ENCODE results near the gene KYNU. TPM values are rescaled to one million over a fixed set of nuclear protein-coding genes. Genes with fewer than 3 reads are reported as not detected.

Gene KYNU
- total and polyA plus RNA-seq, 5 donors = 0.50 to 2.3 (median 2.0) TPM

- no peak for ATAC-seq
- H3K27me3 ChIP-seq (ENCODE audit: control insufficient read depth, insufficient read depth) = no peaks in the 10 kb centered on the region
- no peak overlapping the region for H3K4me3 ChIP-seq (ENCODE audit: low read length)
- intact Hi-C loops (cut with DNase I) = no loop called here
- no peaks in the 10 kb centered on the region for H3K9me3 ChIP-seq (ENCODE audit: control insufficient read depth, low read length)
- no peak overlapping the region for H3K27ac ChIP-seq (ENCODE audit: low read length)
- H3K4me1 ChIP-seq (ENCODE audit: control insufficient read depth, insufficient read depth, low read length) = no peaks in the 10 kb centered on the region
- DNase-seq = no peak
Measured at GRCh38 chr2:142918624-142919023, 41.2 kb downstream of the KYNU start.

- Histone ChIP-seq H3K27ac (ENCODE audit: low read length) (no peak overlapping the region), H3K27me3 (ENCODE audit: control insufficient read depth, insufficient read depth) (no peaks in the 10 kb centered on the region), H3K9me3 (ENCODE audit: control insufficient read depth, low read length) (no peaks in the 10 kb centered on the region), H3K4me3 (ENCODE audit: low read length) (no peak overlapping the region), H3K4me1 (ENCODE audit: control insufficient read depth, insufficient read depth, low read length) (no peaks in the 10 kb centered on the region)
- 84% methylated on average over 3 of the region's 3 CpGs for WGBS
- no peak for DNase-seq
- intact Hi-C loops (cut with DNase I) = no loop called here
- ATAC-seq = no peak
Measured at GRCh38 chr2:142920571-142920970, 43.1 kb downstream of the KYNU start.

- 89% methylated on average over 4 of the region's 4 CpGs for WGBS
- intact Hi-C loops (cut with DNase I) = no loop called here
- H3K4me1 ChIP-seq (ENCODE audit: control insufficient read depth, insufficient read depth, low read length) = no peaks in the 10 kb centered on the region
- H3K9me3 ChIP-seq (ENCODE audit: control insufficient read depth, low read length) = no peaks in the 10 kb centered on the region
- H3K27me3 ChIP-seq (ENCODE audit: control insufficient read depth, insufficient read depth) = no peaks in the 10 kb centered on the region
- ATAC-seq = no peak
- H3K4me3 ChIP-seq (ENCODE audit: low read length) = no peak overlapping the region
- no peak overlapping the region for H3K27ac ChIP-seq (ENCODE audit: low read length)
- no peak for DNase-seq
Measured at GRCh38 chr2:142926445-142926844, 49.0 kb downstream of the KYNU start.

GRCh38 chr2:142930835-142931398 lies 53.5 kb downstream of the KYNU start:
- intact Hi-C loops (cut with DNase I) = no loop called here
- DNase-seq = no peak
- H3K27me3 ChIP-seq (ENCODE audit: control insufficient read depth, insufficient read depth) = no peaks in the 10 kb centered on the region
- H3K4me3 ChIP-seq (ENCODE audit: low read length) = no peak overlapping the region
- H3K4me1 ChIP-seq (ENCODE audit: control insufficient read depth, insufficient read depth, low read length) = no peaks in the 10 kb centered on the region
- no peak for ATAC-seq
- WGBS = 94% methylated on average over 22 of the region's 22 CpGs
- H3K9me3 ChIP-seq (ENCODE audit: control insufficient read depth, low read length) = no peaks in the 10 kb centered on the region
- H3K27ac ChIP-seq (ENCODE audit: low read length) = no peak overlapping the region

GRCh38 chr2:142933916-142934315 lies 56.5 kb downstream of the KYNU start:
- Histone ChIP-seq H3K9me3 (ENCODE audit: control insufficient read depth, low read length) (no peaks in the 10 kb centered on the region), H3K4me3 (ENCODE audit: low read length) (no peak overlapping the region), H3K27me3 (ENCODE audit: control insufficient read depth, insufficient read depth) (no peaks in the 10 kb centered on the region), H3K4me1 (ENCODE audit: control insufficient read depth, insufficient read depth, low read length) (no peaks in the 10 kb centered on the region), H3K27ac (ENCODE audit: low read length) (no peak overlapping the region)
- 93% methylated on average over 5 of the region's 5 CpGs for WGBS
- DNase-seq (no peak), ATAC-seq (no peak)
- intact Hi-C loops (cut with DNase I) = no loop called here

GRCh38 chr2:142935563-142936089 lies 58.2 kb downstream of the KYNU start:
- Histone ChIP-seq H3K9me3 (ENCODE audit: control insufficient read depth, low read length) (no peaks in the 10 kb centered on the region), H3K27ac (ENCODE audit: low read length) (no peak overlapping the region), H3K27me3 (ENCODE audit: control insufficient read depth, insufficient read depth) (no peaks in the 10 kb centered on the region), H3K4me1 (ENCODE audit: control insufficient read depth, insufficient read depth, low read length) (no peaks in the 10 kb centered on the region), H3K4me3 (ENCODE audit: low read length) (no peak overlapping the region)
- intact Hi-C loops (cut with DNase I) = no loop called here
- ATAC-seq (no peak), DNase-seq (no peak)
- 88% methylated on average over 10 of the region's 10 CpGs for WGBS

GRCh38 chr2:142936629-142937028 lies 59.2 kb downstream of the KYNU start:
- H3K9me3 ChIP-seq (ENCODE audit: control insufficient read depth, low read length) = no peaks in the 10 kb centered on the region
- no peaks in the 10 kb centered on the region for H3K4me1 ChIP-seq (ENCODE audit: control insufficient read depth, insufficient read depth, low read length)
- H3K27me3 ChIP-seq (ENCODE audit: control insufficient read depth, insufficient read depth) = no peaks in the 10 kb centered on the region
- no peak overlapping the region for H3K27ac ChIP-seq (ENCODE audit: low read length)
- no peak overlapping the region for H3K4me3 ChIP-seq (ENCODE audit: low read length)
- 94% methylated on average over 7 of the region's 7 CpGs for WGBS
- ATAC-seq (no peak), DNase-seq (no peak)
- intact Hi-C loops (cut with DNase I) = no loop called here

- DNase-seq (no peak), ATAC-seq (no peak)
- Histone ChIP-seq H3K4me1 (ENCODE audit: control insufficient read depth, insufficient read depth, low read length) (no peaks in the 10 kb centered on the region), H3K27ac (ENCODE audit: low read length) (no peak overlapping the region), H3K27me3 (ENCODE audit: control insufficient read depth, insufficient read depth) (no peaks in the 10 kb centered on the region), H3K9me3 (ENCODE audit: control insufficient read depth, low read length) (no peaks in the 10 kb centered on the region), H3K4me3 (ENCODE audit: low read length) (no peak overlapping the region)
- 66% methylated on average over 3 of the region's 3 CpGs for WGBS
- intact Hi-C loops (cut with DNase I) = no loop called here
Measured at GRCh38 chr2:142937347-142937746, 59.9 kb downstream of the KYNU start.

- Histone ChIP-seq H3K27ac (ENCODE audit: low read length) (no peak overlapping the region), H3K4me3 (ENCODE audit: low read length) (no peak overlapping the region), H3K4me1 (ENCODE audit: control insufficient read depth, insufficient read depth, low read length) (no peaks in the 10 kb centered on the region), H3K9me3 (ENCODE audit: control insufficient read depth, low read length) (no peaks in the 10 kb centered on the region), H3K27me3 (ENCODE audit: control insufficient read depth, insufficient read depth) (no peaks in the 10 kb centered on the region)
- 70% methylated on average over 5 of the region's 5 CpGs for WGBS
- DNase-seq = no peak
- no peak for ATAC-seq
- intact Hi-C loops (cut with DNase I) = no loop called here
Measured at GRCh38 chr2:142938240-142938639, 60.8 kb downstream of the KYNU start.

GRCh38 chr2:142940606-142941223 lies 63.3 kb downstream of the KYNU start:
- no peaks in the 10 kb centered on the region for H3K27me3 ChIP-seq (ENCODE audit: control insufficient read depth, insufficient read depth)
- ATAC-seq = no peak
- H3K4me3 ChIP-seq (ENCODE audit: low read length) = no peak overlapping the region
- H3K4me1 ChIP-seq (ENCODE audit: control insufficient read depth, insufficient read depth, low read length) = no peaks in the 10 kb centered on the region
- WGBS = 87% methylated on average over 2 of the region's 2 CpGs
- no peak overlapping the region for H3K27ac ChIP-seq (ENCODE audit: low read length)
- intact Hi-C loops (cut with DNase I) = no loop called here
- H3K9me3 ChIP-seq (ENCODE audit: control insufficient read depth, low read length) = no peaks in the 10 kb centered on the region
- DNase-seq = no peak

- H3K4me1 ChIP-seq (ENCODE audit: control insufficient read depth, insufficient read depth, low read length) = no peaks in the 10 kb centered on the region
- 71% methylated on average over 1 of the region's 1 CpG for WGBS
- DNase-seq = no peak
Measured at GRCh38 chr2:142942690-142943089, 65.2 kb downstream of the KYNU start.

GRCh38 chr2:142944264-142944663 lies 66.8 kb downstream of the KYNU start:
- Histone ChIP-seq H3K9me3 (ENCODE audit: control insufficient read depth, low read length) (no peaks in the 10 kb centered on the region), H3K4me3 (ENCODE audit: low read length) (no peak overlapping the region), H3K4me1 (ENCODE audit: control insufficient read depth, insufficient read depth, low read length) (no peaks in the 10 kb centered on the region), H3K27ac (ENCODE audit: low read length) (no peak overlapping the region), H3K27me3 (ENCODE audit: control insufficient read depth, insufficient read depth) (no peaks in the 10 kb centered on the region)
- DNase-seq (no peak), ATAC-seq (no peak)
- intact Hi-C loops (cut with DNase I) = no loop called here

More at GRCh38 chr2:142942690-142943089, 65.2 kb downstream of the KYNU start:
- intact Hi-C loops (cut with DNase I) = no loop called here
- H3K27me3 ChIP-seq (ENCODE audit: control insufficient read depth, insufficient read depth) = no peaks in the 10 kb centered on the region
- no peak overlapping the region for H3K27ac ChIP-seq (ENCODE audit: low read length)
- H3K9me3 ChIP-seq (ENCODE audit: control insufficient read depth, low read length) = no peaks in the 10 kb centered on the region
- ATAC-seq = no peak
- H3K4me3 ChIP-seq (ENCODE audit: low read length) = no peak overlapping the region
